AG09309 (cell line): ENCODE results near the gene KRT86.

ENCODE experiments used
- DNase-seq: peaks from one replicate; pipeline ENCODE4 v3.0.0-alpha.2; 2010; ENCODE audit warnings: low read depth
- H3K4me3 ChIP-seq: 2 replicates; pipeline ENCODE4 v1.5.1; 2011; ENCODE audit warnings: mild to moderate bottlenecking, low read depth, low read length, moderate library complexity; ENCODE audit not compliant: control insufficient read depth
- CTCF ChIP-seq: IDR thresholded peaks from 2 replicates; pipeline ENCODE4 v1.5.1; 2011; ENCODE audit warnings: mild to moderate bottlenecking, low read depth, low read length, inconsistent platforms; ENCODE audit not compliant: insufficient read depth, control insufficient read depth; ENCODE audit errors: missing control alignments

KRT86 gene

GRCh38 chr12:52233462-52234207 is 40.8 kb upstream of the KRT86 start:
- no peak for TF ChIP-seq CTCF
- no peak overlapping the region for H3K4me3 ChIP-seq
- no peak for DNase-seq

DNA sequence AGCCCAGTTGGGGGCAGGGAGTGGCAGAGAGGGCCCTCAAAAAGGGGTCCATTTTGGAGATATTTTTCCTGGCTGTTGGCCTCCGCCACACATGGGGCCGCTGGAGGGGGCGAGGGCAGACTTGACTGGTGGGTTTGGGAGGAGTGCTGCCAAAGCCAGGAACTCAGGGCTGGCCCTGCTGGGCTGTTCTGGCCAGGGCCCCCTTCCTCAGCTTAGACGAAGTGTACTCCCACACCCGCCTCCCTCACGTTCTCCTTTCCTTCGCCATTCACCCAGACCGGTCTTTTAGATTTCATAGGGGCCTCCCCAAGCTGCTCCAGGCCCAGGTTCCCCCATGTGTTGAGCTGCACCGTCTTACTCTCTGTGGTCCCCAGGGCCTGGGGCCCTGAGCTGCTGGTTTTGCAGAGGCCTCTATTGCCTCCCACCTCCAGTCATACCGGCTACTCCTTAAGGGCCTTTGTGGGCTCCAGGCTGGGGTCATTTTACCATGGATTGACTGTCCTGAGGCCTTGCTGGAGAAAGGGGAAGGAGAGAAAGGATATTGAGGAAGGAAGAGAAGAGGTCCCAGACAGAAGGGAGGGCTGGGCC is 40.1 kb upstream of the KRT86 start:
- no peak overlapping the region for H3K4me3 ChIP-seq

GRCh38 chr12:52235001-52235764 is 39.3 kb upstream of the KRT86 start:
- TF ChIP-seq CTCF = no peak
- DNase-seq = no peak
- no peak overlapping the region for H3K4me3 ChIP-seq

More for the DNA sequence above, 40.1 kb upstream of the KRT86 start:
- DNase-seq = no peak
- TF ChIP-seq CTCF = no peak

GRCh38 chr12:52235822-52236361 is 38.6 kb upstream of the KRT86 start:
- no peak overlapping the region for H3K4me3 ChIP-seq
- no peak for DNase-seq
- no peak for TF ChIP-seq CTCF

GRCh38 chr12:52236386-52237050 is 37.9 kb upstream of the KRT86 start:
- TF ChIP-seq CTCF = no peak
- no peak for DNase-seq
- no peak overlapping the region for H3K4me3 ChIP-seq

DNA sequence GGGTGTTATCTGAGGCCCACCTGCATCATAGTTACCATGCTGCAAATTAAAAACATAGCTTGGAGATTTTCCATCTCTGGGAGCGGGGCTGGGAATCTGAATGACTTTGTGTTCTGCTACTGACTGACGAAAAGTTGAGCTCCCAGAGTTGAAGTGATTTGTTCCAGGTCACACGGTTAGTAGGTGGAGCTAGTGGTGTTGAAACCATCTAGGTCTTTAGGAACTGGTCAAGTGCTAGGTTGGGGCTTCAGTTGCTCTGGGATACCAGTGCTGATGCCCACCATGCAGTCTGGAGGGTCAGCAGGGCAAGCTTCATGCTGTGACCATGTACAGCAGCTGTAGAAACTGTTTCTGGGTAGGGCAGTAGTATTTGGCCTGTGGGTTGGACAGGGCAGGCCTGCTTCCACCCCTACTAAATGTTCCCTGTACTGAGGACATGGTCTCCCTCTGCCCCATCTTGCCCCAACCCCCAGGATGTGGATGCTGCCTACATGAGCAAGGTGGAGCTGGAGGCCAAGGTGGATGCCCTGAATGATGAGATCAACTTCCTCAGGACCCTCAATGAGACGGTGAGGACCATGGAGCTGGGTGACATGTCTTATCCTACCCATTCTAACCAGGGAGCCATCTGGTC is 36.1 kb upstream of the KRT86 start:
- H3K4me3 ChIP-seq = no peak overlapping the region
- DNase-seq = no peak

More for the DNA sequence above, 36.1 kb upstream of the KRT86 start:
- no peak for TF ChIP-seq CTCF
